Subcutaneous adipose tissue (tissue), 4 donors: Measurements from ENCODE around the gene PRKCD. TPM values are rescaled to one million over a fixed set of nuclear protein-coding genes. Genes with fewer than 3 reads are reported as not detected.

Experiments
- total RNA-seq, 4 donors: library from RNA; depleted of rRNA; stranded (reverse); fragments of >200 nt; gene quantifications; one replicate each; pipeline ENCODE4 v1.1.0, GENCODE V29; 2016
- TF ChIP-seq, protein P1 (sequence below): fragments of 450-650 bp; IDR thresholded peaks from one replicate; pipeline ENCODE4 v1.5.1; 2016; ENCODE audit warnings: low read depth, mild to moderate bottlenecking, control low read depth, antibody characterized with exemption, moderate library complexity

Gene PRKCD
- total RNA-seq, 4 donors from 2014 or later, result 26.2 to 84.0 (median 48.0) TPM

DNA sequence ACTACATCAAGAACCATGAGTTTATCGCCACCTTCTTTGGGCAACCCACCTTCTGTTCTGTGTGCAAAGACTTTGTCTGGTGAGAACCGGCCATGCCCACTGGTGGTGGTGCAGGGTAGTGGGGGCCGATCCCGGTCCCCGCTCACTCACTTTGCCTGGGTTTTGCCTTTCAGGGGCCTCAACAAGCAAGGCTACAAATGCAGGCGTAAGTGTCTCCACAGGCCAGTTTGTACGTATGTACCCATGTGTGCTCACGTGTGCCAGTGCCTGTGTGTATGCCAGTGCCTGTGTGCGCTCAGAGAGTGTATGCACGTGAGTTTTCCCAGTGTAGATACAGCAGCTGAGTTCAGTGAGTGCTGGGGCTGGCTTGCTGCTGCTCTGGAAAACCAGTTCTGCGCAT, 20.5 kb downstream of the PRKCD start:
- TF ChIP-seq, protein P1, sequence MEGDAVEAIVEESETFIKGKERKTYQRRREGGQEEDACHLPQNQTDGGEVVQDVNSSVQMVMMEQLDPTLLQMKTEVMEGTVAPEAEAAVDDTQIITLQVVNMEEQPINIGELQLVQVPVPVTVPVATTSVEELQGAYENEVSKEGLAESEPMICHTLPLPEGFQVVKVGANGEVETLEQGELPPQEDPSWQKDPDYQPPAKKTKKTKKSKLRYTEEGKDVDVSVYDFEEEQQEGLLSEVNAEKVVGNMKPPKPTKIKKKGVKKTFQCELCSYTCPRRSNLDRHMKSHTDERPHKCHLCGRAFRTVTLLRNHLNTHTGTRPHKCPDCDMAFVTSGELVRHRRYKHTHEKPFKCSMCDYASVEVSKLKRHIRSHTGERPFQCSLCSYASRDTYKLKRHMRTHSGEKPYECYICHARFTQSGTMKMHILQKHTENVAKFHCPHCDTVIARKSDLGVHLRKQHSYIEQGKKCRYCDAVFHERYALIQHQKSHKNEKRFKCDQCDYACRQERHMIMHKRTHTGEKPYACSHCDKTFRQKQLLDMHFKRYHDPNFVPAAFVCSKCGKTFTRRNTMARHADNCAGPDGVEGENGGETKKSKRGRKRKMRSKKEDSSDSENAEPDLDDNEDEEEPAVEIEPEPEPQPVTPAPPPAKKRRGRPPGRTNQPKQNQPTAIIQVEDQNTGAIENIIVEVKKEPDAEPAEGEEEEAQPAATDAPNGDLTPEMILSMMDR, result no peak

DNA sequence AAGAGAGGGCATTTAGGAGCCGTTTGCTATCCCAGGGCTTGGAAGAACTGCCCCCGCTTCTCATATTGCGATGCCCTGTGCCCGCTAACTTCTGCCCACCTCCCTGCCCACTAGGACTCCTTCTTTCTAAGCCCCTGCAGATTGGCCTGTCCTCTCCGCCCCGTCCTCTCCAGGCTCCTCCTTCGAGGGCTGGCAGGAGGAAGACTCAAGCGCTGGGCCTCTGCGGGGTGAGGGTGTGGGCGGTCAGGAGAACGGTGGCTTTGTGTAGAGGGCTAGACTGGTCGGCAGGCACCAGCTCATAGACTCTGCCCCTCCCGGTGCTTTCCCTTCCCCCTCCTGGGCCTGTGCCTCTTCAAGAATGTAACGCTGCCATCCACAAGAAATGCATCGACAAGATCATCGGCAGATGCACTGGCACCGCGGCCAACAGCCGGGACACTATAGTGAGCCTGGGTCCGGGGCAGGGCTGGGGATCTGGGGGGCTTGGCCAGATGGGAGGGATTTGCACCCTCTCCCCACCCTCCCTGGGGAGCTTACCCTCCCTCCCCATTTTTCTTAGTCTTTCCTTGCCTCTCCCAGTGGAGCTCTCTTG, 21.9 kb downstream of the PRKCD start:
- TF ChIP-seq, protein P1, result no peak

DNA sequence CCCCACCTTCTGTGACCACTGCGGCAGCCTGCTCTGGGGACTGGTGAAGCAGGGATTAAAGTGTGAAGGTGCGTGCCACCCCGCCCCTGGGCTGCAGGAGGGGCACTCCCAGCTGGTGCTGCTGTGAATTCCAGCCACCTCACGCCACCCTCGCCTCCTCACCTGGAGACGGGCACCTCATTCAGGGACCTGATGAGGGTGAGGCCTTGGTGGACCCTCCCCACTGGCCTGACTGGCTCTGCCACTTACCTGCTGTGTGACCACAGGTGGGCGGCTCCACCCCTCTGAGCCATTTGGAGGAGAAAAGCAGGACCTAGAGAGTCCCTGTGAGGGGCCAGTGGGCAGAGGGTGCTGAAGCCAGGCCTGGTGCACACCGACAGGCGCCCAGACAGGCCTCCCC, 22.5 kb downstream of the PRKCD start:
- TF ChIP-seq, protein P1, result no peak

DNA sequence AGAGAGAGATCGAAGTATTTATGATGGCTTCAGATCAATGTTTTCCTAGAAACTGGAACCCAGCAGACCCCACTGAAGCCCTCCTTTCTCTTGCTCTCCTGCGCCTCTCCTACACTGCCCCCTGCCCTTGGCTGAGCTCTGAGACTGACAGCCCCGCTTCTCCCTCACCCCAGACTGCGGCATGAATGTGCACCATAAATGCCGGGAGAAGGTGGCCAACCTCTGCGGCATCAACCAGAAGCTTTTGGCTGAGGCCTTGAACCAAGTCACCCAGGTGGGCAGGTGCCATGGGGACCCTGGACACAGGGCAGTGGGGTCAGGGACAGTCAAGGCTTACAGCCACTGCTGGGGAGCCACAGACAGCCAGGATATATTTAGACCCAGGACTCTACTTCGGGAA, 23.7 kb downstream of the PRKCD start:
- TF ChIP-seq, protein P1, result no peak

DNA sequence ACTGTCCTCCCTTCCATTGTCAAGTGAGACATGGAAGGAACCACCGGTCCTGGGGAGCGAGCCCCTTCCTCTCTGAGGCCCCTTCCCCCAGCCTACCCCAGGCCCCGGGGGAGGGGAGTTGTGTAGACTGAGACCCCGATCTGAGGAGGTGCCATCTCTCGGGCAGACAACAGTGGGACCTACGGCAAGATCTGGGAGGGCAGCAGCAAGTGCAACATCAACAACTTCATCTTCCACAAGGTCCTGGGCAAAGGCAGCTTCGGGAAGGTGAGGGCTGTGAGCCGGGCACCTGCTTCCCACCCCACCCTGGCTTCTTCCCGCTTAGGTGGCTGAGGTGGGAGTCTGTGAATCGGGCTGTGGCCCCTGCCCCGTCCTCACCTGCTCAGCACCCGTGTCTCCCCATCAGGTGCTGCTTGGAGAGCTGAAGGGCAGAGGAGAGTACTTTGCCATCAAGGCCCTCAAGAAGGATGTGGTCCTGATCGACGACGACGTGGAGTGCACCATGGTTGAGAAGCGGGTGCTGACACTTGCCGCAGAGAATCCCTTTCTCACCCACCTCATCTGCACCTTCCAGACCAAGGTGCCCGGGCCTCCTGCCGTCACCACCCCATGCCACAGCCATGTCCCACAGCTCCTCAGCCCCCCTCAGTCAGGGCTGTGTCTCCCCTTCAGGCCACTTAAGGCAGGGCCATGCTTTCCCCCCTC, 24.9 kb downstream of the PRKCD start:
- TF ChIP-seq, protein P1, result no peak

DNA sequence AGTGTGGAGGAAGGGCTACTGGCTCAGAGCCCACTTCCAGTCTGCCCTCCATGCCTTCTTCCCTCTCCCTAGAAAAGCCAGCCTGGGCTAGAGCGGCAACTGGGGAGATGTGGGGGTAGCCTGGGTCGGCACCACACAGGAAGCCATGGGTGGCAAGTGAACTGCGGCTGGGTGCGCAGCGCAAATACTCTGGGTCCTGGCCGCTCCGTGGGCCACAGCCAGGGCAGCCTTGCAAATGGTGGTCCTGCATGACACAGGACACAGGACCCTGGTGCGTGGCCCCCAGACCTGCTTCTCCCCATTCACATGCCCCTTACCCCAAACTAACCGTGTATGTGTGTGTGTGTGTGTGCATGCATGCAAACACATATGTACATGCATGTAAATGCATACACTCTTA, 25.7 kb downstream of the PRKCD start:
- TF ChIP-seq, protein P1, result no peak

DNA sequence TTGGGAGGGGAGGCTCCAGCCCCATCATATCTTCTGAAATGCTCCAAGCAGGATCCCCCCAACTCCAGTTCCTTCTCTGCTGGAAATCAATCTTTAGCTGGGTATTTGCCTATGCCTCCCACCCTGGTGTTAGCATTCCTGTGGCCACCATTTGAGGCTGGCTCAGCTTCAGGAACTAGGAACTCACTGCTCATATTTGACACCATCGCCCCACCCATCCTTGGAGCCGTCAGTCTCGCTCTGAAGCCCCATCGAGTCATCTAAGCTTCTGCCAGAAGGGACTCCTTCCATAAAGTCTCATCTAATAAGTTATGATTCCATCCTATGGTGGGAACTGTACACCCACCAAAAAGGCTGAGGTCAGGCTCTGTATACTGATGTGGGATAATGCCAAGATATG, 26.4 kb downstream of the PRKCD start:
- TF ChIP-seq, protein P1, result no peak
